BLaER1 treated with 17β-estradiol and CSF1 and Interleukin-3, amounts not matched to agents 10 nM and 100 nM (cell line): ENCODE results near the gene CAMK2A.

Experiments used
- H3K27ac ChIP-seq, 11 experiments: shearing (Covaris generic); formaldehyde crosslinking; 2 replicates each; pipeline ENCODE4 v1.8.1; 2022
- H3K27me3 ChIP-seq, 11 experiments: shearing (Covaris generic); formaldehyde crosslinking; 2 replicates each; pipeline ENCODE4 v1.8.1; 2022
- H3K36me3 ChIP-seq, 11 experiments: shearing (Covaris generic); formaldehyde crosslinking; 2 replicates each; pipeline ENCODE4 v1.8.1; 2022
- H3K4me1 ChIP-seq, 10 experiments: shearing (Covaris generic); formaldehyde crosslinking; 2 replicates each; pipeline ENCODE4 v1.8.1; 2022
- H3K4me2 ChIP-seq, 11 experiments: shearing (Covaris generic); formaldehyde crosslinking; 2 replicates each; pipeline ENCODE4 v1.8.1; 2022
- H3K4me3 ChIP-seq, 10 experiments: shearing (Covaris generic); formaldehyde crosslinking; 2 replicates each; pipeline ENCODE4 v1.8.1; 2022
- H3K9ac ChIP-seq, 11 experiments: shearing (Covaris generic); formaldehyde crosslinking; 2 replicates each; pipeline ENCODE4 v1.8.1; 2022
- H3K9me3 ChIP-seq, 11 experiments: shearing (Covaris generic); formaldehyde crosslinking; replicated peaks in 1 of 11; 2 replicates each; pipeline ENCODE4 v1.8.1; 2022
- H4K20me1 ChIP-seq, 11 experiments: shearing (Covaris generic); formaldehyde crosslinking; 2 replicates each; pipeline ENCODE4 v1.8.1; 2022
- Cebpa-rat ChIP-seq, 11 experiments: shearing (Covaris generic); IDR thresholded peaks; 2 replicates each; pipeline ENCODE4 v1.8.1; 2022

Gene CAMK2A

DNA sequence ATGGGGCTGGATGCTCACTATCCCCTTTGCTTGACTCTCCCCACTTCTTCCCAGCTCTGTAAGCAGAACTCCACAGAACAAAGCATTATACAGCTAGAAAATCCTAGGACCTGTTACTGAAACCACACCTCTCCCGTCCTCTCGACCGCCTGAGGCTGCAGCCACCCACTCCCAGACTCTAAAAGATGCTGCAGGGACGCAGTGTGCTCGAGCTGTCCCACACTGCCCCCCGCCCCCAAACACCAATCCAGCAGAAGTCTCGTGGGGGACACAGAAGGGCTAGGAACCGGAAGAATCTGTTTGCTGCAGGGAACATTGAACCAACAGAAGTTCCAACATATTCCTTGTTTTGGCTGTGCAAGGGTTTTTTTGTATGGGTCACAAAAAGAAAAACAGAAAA is 7.6 kb downstream of the CAMK2A start:
- Histone ChIP-seq H3K27me3 (no peaks in the 10 kb centered on the region), H3K4me1 (peaks cover 5 to 33% (median 20%) of the 10 kb centered on the region in 10 experiments; a peak in 17 of 20 replicates), H3K4me2 (no peak overlapping the region), H3K36me3 (no peaks in the 10 kb centered on the region), H3K9ac (no peak overlapping the region), H3K4me3 (no peak overlapping the region), H3K9me3 (no peaks in the 10 kb centered on the region), H4K20me1 (no peaks in the 10 kb centered on the region), H3K27ac (no peak overlapping the region)
- TF ChIP-seq Cebpa-rat (IDR thresholded peaks at IDR 0.05) = no peak

GRCh38 chr5:150279330-150280020 is 10.1 kb downstream of the CAMK2A start:
- Histone ChIP-seq H3K27me3 (no peaks in the 10 kb centered on the region), H3K9ac (no peak overlapping the region), H4K20me1 (no peaks in the 10 kb centered on the region), H3K36me3 (no peaks in the 10 kb centered on the region), H3K4me3 (no peak overlapping the region), H3K4me2 (no peak overlapping the region), H3K9me3 (no peaks in the 10 kb centered on the region), H3K27ac (no peak overlapping the region), H3K4me1 (peaks cover 4 to 20% (median 7%) of the 10 kb centered on the region in 10 experiments; a peak in 13 of 20 replicates)
- no peak for TF ChIP-seq Cebpa-rat (IDR thresholded peaks at IDR 0.05)

DNA sequence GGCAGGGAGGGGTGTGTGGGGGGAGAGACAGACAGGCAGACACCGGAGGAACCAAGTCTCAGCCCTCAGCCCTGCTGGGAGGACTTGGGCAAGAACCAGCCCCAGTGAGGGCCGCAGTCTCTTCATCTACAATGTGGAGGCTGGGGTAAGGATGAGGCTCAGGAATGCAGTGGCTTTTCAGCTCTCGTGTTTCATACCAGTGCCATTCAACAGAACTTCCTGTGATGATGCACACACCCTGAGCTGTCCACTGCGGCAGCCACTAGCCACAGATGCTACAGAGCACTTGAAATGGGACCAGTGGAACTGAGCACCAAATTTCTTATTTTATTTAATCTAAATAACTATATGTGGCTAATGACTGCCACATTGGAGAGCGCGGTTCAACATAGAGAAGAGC is 10.7 kb downstream of the CAMK2A start:
- Histone ChIP-seq H3K4me3 (no peak overlapping the region), H3K4me2 (no peak overlapping the region), H3K36me3 (no peaks in the 10 kb centered on the region), H3K9me3 (no peaks in the 10 kb centered on the region), H3K27me3 (no peaks in the 10 kb centered on the region), H3K27ac (no peak overlapping the region), H3K9ac (no peak overlapping the region), H3K4me1 (peaks cover 4 to 20% (median 7%) of the 10 kb centered on the region in 10 experiments; a peak in 13 of 20 replicates), H4K20me1 (no peaks in the 10 kb centered on the region)
- TF ChIP-seq Cebpa-rat (IDR thresholded peaks at IDR 0.05) = no peak

GRCh38 chr5:150278046-150278730 is 11.4 kb downstream of the CAMK2A start:
- no peak for TF ChIP-seq Cebpa-rat (IDR thresholded peaks at IDR 0.05)
- Histone ChIP-seq H3K9ac (no peak overlapping the region), H3K27me3 (no peaks in the 10 kb centered on the region), H3K27ac (no peak overlapping the region), H3K36me3 (no peaks in the 10 kb centered on the region), H3K4me1 (peaks cover 4 to 20% (median 7%) of the 10 kb centered on the region in 10 experiments; a peak in 13 of 20 replicates), H3K4me2 (peak overlapping the region in 5 of 11 experiments; percentile 44 to 60 (median 49); a peak in 12 of 22 replicates), H3K4me3 (no peak overlapping the region), H3K9me3 (no peaks in the 10 kb centered on the region), H4K20me1 (no peaks in the 10 kb centered on the region)

DNA sequence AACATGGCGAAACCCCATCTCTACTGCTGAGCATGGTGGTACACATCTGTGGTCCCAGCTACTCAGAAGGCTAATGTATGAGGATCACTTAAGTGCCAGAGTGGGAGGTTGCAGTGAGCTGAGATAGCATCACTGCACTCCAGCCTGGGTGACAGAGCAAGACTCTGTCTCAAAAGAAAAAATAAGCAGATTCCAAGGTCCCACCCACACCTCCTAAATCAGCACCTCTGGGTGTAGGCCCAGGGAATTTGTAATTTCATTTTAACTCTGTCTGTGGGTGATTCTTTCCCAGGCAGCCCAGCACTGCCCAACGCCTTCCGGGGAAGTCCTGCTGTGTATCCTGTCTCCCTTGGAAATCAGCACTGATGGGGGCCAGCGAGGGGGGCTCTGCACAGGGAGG is 12.5 kb downstream of the CAMK2A start:
- H3K9ac ChIP-seq = no peak overlapping the region
- TF ChIP-seq Cebpa-rat (IDR thresholded peaks at IDR 0.05) = no peak
- H3K36me3 ChIP-seq = no peaks in the 10 kb centered on the region
- no peak overlapping the region for H3K4me2 ChIP-seq
- no peak overlapping the region for H3K27ac ChIP-seq
- peaks cover 4 to 20% (median 7%) of the 10 kb centered on the region in 10 experiments; a peak in 13 of 20 replicates for H3K4me1 ChIP-seq
- H3K27me3 ChIP-seq = no peaks in the 10 kb centered on the region
- no peaks in the 10 kb centered on the region for H4K20me1 ChIP-seq
- H3K9me3 ChIP-seq = no peaks in the 10 kb centered on the region
- H3K4me3 ChIP-seq = no peak overlapping the region

DNA sequence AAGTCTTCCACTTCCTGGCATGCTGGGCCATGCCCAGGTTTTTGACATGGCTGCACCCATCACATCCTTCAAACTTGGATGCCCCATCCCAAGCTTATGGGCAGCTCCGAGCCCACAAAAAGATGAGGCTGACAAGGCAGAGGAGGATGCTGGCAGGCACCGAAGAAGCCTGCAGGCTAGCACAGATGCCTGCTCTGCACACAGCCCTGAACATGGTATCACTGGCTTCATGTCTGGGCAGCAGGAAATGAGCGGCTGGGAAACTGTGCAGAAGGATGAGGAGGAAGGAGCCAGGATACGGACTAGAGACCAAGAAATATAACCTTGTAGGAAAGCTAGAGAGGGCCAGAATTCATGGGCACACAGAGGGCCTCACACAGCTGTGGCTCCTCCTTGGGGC is 14.8 kb downstream of the CAMK2A start:
- Histone ChIP-seq H3K27ac (no peak overlapping the region), H3K36me3 (no peaks in the 10 kb centered on the region), H3K4me3 (no peak overlapping the region), H3K4me2 (no peak overlapping the region), H3K27me3 (no peaks in the 10 kb centered on the region), H4K20me1 (no peaks in the 10 kb centered on the region), H3K9ac (no peak overlapping the region), H3K4me1 (peaks cover 5 to 19% (median 9%) of the 10 kb centered on the region in 10 experiments; a peak in 15 of 20 replicates), H3K9me3 (no peaks in the 10 kb centered on the region)
- no peak for TF ChIP-seq Cebpa-rat (IDR thresholded peaks at IDR 0.05)

DNA sequence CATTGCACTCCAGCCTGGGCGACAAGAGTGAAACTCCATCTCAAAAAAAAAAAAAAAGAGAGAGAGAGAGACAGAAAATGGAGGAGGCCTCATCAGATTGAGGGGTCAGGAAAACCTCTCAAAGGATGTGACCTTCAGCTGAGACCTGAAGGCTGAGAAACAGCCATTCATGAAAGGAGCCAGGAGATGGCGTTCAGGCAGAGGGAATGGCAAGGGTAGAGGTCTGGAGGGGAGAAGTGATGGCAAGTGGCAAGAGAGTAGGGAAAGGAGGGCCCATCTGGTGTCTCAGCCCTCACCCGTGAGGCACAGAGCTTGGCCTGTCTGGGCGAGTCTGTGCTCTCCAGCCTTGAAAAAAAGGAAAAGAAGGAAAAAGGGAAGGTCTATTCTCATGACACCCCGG is 17.0 kb downstream of the CAMK2A start:
- no peaks in the 10 kb centered on the region for H3K27me3 ChIP-seq
- no peak overlapping the region for H3K27ac ChIP-seq
- H3K4me2 ChIP-seq = no peak overlapping the region
- peaks cover 0 to 10% (median 2%) of the 10 kb centered on the region in 10 experiments; a peak in 10 of 20 replicates for H3K4me1 ChIP-seq
- H4K20me1 ChIP-seq = no peaks in the 10 kb centered on the region
- no peaks in the 10 kb centered on the region for H3K36me3 ChIP-seq
- no peak overlapping the region for H3K9ac ChIP-seq
- no peaks in the 10 kb centered on the region for H3K9me3 ChIP-seq
- no peak for TF ChIP-seq Cebpa-rat (IDR thresholded peaks at IDR 0.05)
- no peak overlapping the region for H3K4me3 ChIP-seq

DNA sequence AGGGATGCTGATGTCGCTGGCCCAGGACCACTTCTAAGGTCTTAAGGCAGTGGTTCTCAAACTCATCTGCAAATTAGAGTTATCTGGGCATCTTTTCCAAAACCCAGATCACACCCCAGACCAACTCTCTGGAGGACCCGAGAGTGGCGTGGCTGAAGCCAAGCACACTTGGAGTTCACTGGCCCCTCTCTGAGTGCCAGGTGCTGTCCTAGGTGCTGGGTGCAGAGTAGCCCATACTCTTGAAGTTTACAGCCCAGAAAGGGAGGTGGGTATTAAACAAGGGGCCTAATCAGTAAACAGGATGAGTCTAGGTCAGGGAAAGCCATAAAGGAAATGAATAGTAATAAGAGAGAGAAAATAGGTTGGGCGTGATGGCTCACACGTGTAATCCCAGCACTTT is 17.6 kb downstream of the CAMK2A start:
- no peak overlapping the region for H3K4me2 ChIP-seq
- H4K20me1 ChIP-seq = no peaks in the 10 kb centered on the region
- H3K9ac ChIP-seq = no peak overlapping the region
- no peaks in the 10 kb centered on the region for H3K9me3 ChIP-seq
- TF ChIP-seq Cebpa-rat (IDR thresholded peaks at IDR 0.05) = no peak
- no peak overlapping the region for H3K27ac ChIP-seq
- no peaks in the 10 kb centered on the region for H3K36me3 ChIP-seq
- H3K4me1 ChIP-seq = peaks cover 0 to 10% (median 0%) of the 10 kb centered on the region in 10 experiments; a peak in 6 of 20 replicates
- no peak overlapping the region for H3K4me3 ChIP-seq
- H3K27me3 ChIP-seq = no peaks in the 10 kb centered on the region

DNA sequence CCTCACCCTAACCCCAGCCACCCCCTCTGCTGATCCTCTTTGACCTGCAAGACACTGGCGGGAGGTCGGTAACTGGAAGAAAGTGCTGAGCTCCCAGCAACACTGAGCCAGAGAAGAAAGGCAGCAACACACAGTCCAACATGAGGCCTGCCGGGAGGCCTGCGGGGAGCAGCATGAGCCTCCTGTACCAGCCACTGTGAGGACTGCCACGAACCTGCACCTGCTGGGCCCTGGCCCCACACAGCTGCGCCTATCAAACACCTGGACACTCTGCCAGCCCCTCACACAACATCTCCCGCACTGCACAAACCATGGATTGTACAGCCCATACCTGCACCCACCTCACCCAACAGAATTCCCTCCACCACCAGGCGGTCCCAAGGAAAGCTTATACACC is 18.3 kb downstream of the CAMK2A start:
- no peak for TF ChIP-seq Cebpa-rat (IDR thresholded peaks at IDR 0.05)
- H3K27ac ChIP-seq = no peak overlapping the region
- no peak overlapping the region for H3K4me3 ChIP-seq
- peaks cover 0 to 12% (median 4%) of the 10 kb centered on the region in 10 experiments; a peak in 13 of 20 replicates for H3K4me1 ChIP-seq
- H3K9ac ChIP-seq = no peak overlapping the region
- H3K27me3 ChIP-seq = no peaks in the 10 kb centered on the region
- no peaks in the 10 kb centered on the region for H3K9me3 ChIP-seq
- no peak overlapping the region for H3K4me2 ChIP-seq
- H3K36me3 ChIP-seq = no peaks in the 10 kb centered on the region
- H4K20me1 ChIP-seq = no peaks in the 10 kb centered on the region
